SKM-1 (cell line): ENCODE results near the gene ZFP57.
"Not testable (repeated sequence)": the region's sequence is repeated elsewhere in the genome, so short reads cannot be mapped to it uniquely, and the experiment has no call there.

Experiments used
- DNase-seq: peaks from one replicate; lab custom pipeline; 2025; ENCODE audit not compliant: unreplicated experiment; lab: John Stamatoyannopoulos, UW

Gene ZFP57

DNA sequence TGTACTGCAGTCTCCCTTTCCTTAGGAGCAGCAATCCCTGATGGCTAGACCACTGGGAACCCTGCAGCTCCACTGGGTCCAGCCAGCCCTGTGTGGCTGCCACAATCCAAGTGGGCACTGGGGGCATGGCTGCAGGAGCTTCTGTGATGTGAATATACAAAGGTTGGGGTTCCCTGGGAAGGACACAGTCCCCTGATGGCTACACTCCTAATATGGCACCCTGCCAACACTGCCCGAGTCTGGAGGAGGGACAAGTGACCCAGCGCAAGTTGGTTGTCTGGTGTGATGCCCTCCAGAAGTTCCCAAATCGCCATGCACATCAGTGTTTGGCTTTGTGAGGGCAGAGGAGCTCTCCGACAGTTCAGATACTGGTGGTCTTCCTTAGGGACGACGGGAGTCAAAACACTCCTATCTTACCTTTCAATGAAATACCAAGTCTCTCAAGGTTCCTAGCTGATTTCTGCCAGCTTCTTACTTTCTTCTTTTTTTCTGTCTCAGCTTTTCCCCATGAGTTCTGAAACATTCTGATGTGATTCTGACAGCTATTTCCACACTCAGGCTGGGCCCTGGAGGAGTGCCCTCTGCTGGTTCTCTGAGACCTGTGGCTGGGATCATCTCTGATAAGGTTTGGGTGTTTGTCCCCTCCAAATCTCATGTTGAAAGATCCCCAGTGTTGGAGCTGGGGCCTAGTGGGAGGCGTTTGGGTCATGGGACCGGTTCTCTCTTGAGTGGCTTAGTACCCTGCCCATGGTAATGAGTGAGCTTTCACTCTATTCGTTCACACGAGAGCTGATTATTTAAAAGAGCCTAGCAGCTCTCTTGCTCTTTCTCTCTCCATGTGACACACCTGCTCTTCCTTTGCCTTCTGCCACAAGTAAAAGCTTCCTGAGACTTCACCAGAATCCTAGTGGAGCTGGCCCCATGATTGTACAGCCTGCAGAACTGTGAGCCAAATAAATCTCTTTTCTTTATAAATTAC is 15.5 kb upstream of the ZFP57 start:
- peak; percentile 13 for DNase-seq

GRCh38 chr6:29694637-29695036 is 13.7 kb upstream of the ZFP57 start:
- DNase-seq, result no peak

DNA sequence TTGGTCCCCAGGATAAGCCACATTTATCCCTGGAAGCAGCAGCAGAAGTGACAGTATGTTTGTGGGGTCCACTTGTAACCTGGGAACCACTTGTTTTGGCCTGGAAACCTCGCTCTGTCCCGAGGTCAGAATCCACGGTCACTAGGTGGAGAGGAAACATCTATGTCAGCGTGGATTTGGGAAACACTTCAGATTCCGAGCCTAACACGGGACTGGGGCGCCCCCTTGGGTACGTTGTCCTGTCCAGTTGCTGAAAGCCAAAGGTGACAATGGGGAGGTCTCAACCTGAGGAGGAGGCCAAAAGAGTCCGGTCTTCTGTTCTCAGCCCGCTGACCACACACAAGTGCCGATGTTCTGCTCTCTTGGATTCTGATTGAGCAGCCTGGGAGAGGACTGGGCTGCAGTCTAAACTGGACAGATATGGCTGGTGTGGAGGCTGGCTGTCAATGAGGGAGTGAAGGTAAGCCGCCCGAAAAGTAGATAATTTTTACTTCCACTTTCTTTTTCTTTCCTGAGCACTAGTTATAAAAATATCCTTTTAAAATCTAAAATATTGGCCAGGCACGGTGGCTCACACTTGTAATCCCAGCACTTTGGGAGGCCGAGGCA is 4.9 kb upstream of the ZFP57 start:
- no peak for DNase-seq

GRCh38 chr6:29681811-29682210 is 859 bp upstream of the ZFP57 start:
- DNase-seq, result no peak

- DNase-seq, result no peak
These were observed 536 bp downstream of the ZFP57 start for GRCh38 chr6:29680416-29680815.

- no peak for DNase-seq
These were observed 990 bp downstream of the ZFP57 start for GRCh38 chr6:29679962-29680361.

DNA sequence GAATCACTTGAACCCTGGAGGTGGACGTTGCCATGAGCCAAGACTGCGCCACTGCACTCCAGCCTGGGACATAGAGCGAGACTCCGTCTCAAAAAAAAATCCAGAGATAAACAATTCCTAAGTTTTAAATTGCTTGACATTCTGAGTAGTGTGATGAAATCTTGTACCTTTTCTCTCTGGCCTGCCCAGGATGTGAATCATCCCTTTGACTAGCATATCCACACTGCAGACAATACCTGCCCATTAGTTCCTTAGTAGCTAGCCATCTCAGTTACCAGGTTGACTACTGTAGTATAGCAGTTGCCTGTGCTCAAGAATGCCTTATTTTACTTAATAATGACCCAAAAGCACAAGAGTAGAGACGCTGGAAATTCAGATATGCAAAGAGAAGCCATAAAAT is 2.8 kb downstream of the ZFP57 start:
- no peak for DNase-seq

DNA sequence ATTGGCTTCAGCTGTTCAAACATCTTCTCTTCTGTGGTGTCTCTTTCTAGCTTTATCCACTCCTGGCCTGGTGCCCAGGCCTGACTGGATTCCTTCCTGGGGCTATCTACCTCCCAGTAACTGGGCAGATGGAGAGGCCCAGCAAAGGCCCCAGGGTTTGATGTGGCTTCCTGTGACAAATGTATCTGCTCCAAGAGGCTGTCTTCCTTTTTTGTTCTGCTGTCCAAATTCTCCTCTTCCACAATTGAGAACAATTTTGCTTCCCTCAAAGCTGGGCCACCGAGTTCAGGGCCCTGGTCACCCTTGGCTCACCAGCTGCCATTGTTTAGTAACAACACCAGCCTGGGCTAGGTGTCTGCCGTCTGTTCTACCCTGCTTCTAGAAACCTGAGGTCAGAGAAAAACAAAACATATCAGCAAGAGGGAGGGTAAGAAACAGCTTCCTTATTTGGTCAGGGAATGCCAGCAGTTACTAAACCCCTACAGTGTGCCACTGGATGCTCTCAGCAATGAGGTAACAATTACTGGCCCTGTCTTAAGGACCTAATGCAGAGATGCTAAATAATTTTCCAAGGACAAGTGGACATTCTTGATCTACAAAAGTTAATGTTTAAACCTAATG is 3.9 kb downstream of the ZFP57 start:
- DNase-seq, result no peak

GRCh38 chr6:29675561-29675960 is 5.4 kb downstream of the ZFP57 start:
- no peak for DNase-seq

- DNase-seq, result no peak
These were observed 6.9 kb downstream of the ZFP57 start for GRCh38 chr6:29674008-29674407.

- no peak for DNase-seq
These were observed 7.8 kb downstream of the ZFP57 start for GRCh38 chr6:29673161-29673560.

GRCh38 chr6:29672116-29672515 is 8.8 kb downstream of the ZFP57 start:
- DNase-seq, result not testable (repeated sequence)

GRCh38 chr6:29671026-29671425 is 9.9 kb downstream of the ZFP57 start:
- no peak for DNase-seq

DNA sequence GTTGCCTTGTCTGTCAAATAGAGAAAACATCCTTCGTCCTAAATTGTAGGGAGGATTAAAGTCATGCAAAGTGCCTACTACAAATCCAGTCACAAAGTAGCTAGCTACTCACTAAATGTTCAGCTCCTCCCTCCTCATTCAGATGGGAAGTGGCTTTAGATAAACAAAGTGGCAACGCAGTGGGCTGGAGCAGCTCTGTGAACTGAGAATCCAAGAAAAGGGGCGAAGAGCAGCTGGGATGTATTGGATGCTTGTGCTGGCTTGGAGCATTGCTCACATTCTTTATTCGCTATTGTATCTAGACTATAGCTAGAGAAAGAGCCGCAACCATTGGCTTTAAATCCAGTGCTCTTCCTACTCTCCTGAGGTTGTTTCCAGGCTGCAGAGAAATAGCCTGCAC is 13.8 kb downstream of the ZFP57 start:
- DNase-seq, result no peak

GRCh38 chr6:29666826-29667130 is 14.2 kb downstream of the ZFP57 start:
- DNase-seq, result no peak

DNA sequence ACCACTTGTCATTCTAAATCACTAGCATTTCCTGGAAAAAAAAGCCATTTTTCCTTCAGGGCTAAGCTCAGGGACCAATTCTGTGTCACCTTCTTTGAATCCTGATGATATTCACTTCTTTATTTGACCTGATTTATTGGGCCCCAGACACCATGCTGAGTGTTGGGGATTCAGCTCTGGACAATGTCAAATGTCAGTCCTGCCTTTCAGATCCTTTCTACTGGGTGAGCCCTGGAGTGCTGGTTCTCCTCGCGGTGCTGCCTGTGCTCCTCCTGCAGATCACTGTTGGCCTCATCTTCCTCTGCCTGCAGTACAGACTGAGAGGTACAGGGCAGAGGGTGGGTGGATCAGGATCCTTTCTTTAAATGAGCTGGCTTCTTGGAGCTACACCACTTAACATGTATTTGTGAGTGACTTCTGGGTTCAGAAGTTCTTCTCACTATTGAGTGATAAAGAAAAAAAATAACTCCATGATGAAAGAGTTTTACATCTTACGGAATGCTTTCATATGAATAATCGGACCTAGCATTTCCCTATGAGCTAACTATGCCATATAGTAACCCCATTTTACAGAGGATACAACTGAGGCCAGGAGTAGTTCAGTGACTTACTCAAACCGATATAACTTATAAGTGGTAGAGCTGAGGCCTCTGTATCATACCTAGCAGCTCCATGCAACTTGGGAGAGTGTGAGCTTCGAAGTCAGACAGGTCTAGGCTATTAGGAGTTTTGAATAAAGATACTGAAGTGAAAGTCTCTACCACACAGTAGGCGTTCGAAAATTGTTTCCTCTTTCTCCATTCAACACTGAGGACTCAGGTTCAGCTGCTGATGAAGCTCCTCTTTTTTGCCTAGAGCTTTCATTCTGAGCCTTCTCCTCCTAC is 14.8 kb downstream of the ZFP57 start:
- no peak for DNase-seq

DNA sequence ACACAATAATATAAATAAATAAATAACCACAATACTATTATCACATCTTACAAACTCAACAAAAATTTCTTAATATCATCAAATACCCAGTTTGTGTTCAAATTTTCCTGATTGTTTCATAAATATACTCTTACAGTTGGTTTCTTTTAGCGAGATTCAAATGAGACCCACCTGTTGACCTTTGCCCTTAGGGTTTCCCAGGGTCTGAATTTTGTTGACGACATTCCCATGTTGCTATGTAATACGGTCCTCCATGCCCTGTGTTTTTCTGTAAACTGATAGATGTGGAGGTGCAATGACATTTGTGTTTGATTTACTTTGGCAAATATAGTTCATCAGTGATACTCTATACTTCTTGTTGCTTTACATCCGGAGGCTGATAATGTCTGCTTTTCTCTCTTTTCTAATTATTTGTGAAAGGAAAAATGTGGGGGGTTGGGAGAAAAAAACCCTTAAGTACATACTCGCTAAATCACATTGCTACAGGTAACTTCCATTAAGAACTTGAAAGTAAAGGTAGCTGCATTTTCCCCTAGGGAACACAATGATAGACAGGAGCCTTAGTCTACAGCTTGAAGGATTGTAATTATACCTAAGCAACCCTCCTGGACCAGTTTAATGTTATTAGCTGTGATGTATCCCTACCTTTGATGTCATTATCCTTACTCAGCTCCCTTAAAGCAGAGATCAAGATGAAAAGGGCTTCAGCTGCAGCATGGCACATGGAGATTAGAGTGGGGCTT is 17.5 kb downstream of the ZFP57 start:
- no peak for DNase-seq

DNA sequence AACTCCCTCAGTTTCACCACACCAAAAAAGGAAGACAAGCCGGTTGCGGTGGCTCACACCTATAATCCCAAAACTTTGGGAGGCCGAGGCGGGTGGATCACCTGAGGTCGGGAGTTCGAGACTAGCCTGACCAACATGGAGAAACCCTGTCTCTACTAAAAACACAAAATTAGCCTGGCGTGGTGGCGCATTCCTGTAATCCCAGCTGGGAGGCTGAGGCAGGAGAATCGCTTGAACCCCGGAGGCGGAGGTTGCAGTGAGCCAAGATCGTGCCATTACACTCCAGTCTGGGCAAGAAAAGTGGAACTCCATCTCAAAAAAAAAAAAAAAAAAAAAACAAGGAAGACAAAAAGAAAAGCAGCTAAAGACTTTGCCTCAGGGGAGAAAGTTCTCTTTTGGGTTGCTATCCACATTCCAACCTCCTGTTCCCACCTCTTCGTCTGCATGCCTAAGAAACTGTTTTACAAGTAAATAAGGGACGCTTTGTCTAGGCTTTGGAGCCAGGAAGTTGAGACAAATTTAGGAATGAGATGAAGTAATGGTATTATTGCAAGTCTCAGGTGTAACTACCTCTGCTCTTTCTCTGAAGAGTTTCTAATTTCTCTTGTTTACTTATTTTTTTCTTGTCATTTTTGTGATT is 19.3 kb downstream of the ZFP57 start:
- DNase-seq, result not testable (repeated sequence)

- no peak for DNase-seq
These were observed 19.9 kb downstream of the ZFP57 start for GRCh38 chr6:29661071-29661470.

- no peak for DNase-seq
These were observed 24.2 kb downstream of the ZFP57 start, which contains the start of gene MOG for GRCh38 chr6:29656798-29657197. Gene MOG, plus strand, starts transcription at chr6:29657092. Its CDS starts 118 bp downstream, at chr6:29657210.
